Erythroblast (primary cell): ENCODE measurements around the gene SLC12A5.

Experiments used
- DNase-seq, 2 experiments: peaks; one replicate each; lab custom pipeline; 2025; lab: John Stamatoyannopoulos, UW
- GATA1 ChIP-seq: IDR thresholded peaks from 2 replicates; pipeline ENCODE4 v1.6.1; 2011; ENCODE audit warnings: low read depth, mild to moderate bottlenecking, control low read depth, low read length, moderate library complexity
- POLR2A ChIP-seq: IDR thresholded peaks from 2 replicates; pipeline ENCODE4 v1.6.1; 2011; ENCODE audit warnings: mild to moderate bottlenecking, low read length

SLC12A5 gene

DNA sequence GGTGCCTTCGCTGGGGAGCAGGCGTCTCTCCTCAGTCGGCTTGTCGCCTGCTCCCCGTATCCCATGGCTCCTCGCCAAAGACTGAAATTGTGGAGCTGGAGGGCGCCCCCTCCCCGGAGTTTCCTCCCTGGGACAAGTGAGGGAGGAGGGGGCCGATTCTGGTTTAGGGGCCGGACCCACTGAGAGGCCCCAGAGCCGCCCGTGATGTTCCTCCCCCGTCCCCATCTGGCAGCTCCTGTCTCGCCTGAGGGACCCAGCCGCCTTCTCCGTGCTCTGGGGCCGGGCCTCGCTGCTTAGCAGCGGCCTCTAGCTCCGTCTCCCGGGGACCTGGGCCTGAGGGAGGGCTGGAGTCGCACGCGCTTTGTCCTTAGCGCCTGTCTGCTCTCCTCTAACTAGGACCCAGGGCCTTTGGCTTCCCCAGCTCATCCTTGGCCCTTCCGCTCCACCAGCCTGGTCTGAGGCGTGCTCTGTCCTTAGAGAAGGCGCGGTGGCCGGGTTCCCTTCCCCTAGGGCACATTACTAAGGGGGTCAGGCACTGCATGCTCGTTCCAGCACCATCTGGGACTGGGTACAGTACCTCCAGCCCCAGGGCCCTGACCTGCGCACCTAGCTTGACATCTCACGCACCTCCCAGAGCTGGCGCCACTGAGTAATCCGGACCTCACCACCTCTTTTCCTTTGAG lies 29.7 kb downstream of the SLC12A5 start:
- DNase-seq: no peak

DNA sequence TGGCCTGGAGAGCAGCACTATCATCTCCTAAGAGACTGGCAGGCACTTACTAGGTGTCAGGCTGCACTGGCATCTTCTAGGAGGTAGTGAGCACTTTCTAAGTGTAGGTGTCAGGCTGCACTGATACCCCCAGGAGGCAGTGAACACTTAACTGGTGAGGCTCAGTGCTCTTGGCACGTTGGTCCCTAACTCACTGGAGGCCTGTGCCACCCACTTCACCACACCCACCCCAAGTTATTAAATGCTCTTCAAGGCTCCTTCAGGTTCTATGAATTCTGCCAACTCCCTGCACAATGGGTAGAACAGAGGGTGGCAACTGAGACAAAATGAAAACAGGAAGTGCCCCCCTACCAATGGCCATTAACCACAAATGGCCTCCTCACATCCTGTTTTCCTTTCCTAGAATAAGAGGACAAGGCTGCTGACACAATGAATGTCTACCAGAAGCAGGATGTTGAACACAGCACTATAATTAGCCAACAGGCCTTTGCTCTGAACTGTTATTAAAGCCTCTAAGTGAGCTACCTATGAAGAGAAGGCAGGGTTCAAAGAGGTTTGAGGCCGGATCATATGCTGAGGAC lies 31.4 kb downstream of the SLC12A5 start:
- no peak for TF ChIP-seq POLR2A
- no peak for TF ChIP-seq GATA1
- DNase-seq: no peak

More for the DNA sequence above, 29.7 kb downstream of the SLC12A5 start:
- TF ChIP-seq GATA1 (no peak), POLR2A (no peak)

DNA sequence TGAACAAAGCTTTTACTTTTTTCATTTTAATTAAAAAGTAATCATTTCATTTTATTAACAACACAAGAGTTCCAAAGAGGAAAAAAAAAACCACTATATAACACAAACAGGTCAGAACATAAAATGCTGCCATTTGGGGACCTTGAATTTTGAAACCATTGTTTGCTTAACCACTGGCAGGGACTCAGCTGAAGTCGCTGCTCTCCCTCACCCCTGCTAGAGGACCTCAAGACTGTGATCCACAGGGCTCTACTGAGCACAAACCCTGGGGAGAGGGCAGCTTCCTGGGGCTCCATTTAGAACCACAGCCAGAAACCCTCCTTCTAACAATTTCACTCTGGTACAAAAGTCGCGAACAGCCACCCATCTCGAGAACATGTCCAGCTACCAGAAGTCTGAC lies 32.0 kb downstream of the SLC12A5 start:
- TF ChIP-seq POLR2A (no peak), GATA1 (no peak)
- no peak for DNase-seq

DNA sequence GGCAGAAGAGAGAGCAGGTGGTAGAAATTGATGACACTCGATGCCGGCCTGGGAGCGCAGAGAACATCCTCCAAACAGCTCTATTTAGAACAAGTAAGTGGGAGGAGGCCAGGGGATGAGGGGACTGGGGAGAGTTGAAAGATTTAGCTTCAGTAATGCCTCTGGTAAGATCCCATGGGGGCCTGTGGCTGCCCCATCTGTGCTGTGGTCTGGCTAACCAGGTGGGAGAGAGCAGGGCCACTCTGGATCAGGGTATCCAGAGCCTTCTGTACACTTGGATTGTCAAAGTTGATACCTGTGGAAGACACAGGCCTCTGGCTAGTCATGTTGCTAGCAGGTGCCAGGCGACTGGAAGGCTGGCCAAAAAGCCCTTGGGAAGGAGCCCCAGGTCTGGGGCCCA lies 33.1 kb downstream of the SLC12A5 start:
- no peak for DNase-seq
- TF ChIP-seq GATA1 (no peak), POLR2A (no peak)

DNA sequence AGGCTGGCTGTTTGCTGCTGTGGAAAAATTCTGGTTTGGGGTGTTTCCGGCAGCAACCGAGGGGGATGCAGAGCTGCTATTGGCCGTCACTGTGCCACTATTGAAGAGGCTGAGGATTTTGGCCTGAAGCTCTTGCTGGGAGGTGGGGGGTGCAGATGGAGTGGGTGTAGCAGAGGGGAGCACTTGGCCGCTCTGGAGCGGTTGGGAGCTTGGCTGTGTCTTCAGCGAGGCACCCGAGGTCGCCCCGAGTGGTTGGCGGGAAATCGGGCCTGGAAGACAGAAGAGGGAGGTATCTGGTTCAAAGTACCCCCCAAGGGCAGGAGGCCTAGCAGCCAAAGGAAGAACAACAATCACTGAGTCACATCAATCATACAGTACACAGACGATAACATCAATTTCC lies 33.6 kb downstream of the SLC12A5 start:
- TF ChIP-seq GATA1 (no peak), POLR2A (no peak)
- DNase-seq: no peak

DNA sequence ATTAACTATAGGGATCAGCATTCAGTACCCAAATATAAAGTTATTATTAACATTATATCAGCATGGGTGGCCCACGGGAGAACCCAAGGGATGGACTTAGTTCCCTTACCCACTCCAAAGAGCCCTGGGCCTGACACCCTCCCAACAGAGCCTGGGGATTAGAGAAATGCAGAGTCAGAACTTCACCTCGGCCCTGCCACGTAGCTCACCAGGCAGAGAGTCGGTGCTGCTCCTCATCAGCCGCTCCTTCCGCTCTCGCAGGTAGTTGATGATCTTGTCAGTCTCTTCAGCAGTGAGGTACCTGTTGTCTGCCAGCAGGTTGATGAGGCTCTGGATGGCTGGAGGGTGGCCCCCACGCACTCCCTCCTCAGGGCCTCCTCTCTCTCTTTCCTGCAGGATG lies 34.1 kb downstream of the SLC12A5 start:
- TF ChIP-seq POLR2A (no peak), GATA1 (no peak)

DNA sequence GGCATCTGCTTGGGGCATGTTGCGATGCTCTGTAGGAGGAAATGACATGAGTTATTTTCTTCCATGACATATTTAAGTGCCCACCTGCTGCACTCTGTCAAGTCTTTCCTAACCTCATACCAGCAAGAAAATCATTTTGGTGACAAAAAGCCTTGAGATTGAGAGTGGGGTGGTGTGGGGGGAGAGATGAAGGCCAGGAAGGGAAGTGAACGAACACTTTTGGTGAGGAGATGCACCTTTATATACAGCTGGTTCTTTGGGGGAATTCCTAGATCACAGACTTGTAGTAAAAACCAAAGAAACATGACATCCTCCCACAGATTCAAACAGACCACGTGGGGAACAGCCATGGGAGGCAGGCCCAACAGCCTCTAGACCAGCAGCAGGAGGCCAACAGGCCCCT lies 34.6 kb downstream of the SLC12A5 start:
- DNase-seq: no peak
- TF ChIP-seq POLR2A (no peak), GATA1 (no peak)

More for the DNA sequence above, 34.1 kb downstream of the SLC12A5 start:
- no peak for DNase-seq

DNA sequence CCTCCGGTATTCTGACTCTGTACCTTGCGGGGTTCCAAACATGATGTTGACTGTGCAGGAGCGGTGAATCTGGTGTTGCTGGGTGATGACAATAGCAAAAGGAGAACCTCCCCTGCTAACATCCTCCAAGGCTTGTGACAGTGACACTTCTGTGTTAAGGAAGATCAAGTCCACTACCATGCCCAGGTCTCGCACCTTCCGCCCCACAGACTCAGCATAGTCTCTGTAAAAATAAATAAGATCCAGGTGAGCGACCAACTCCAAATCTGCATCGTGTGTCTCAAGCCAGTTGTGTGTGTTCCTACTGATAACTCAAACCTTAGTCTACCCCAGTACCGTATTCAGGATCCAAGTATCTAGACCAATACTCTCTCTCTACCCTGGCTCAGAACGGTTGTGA lies 36.0 kb downstream of the SLC12A5 start:
- no peak for TF ChIP-seq POLR2A
- no peak for TF ChIP-seq GATA1
- no peak for DNase-seq

DNA sequence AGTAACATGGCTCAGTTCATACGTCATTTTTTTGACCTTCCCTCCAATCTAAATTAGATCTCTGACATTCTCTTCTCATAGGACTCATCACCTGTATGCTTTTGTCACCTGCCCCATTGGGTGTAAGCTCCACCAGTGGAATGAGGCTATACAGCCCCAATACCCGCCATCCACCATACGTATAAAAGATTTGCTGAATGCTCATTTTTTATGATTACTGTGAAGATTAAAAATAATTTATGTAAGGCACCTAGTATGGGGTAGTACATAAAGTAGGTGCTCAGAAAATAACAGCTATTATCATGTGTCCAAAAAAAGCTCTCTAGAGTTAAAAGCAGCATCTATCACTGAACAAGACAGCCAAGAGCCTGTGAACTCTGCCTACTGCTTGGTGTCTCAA lies 36.7 kb downstream of the SLC12A5 start:
- TF ChIP-seq POLR2A: no peak
- TF ChIP-seq GATA1: no peak
- no peak for DNase-seq

DNA sequence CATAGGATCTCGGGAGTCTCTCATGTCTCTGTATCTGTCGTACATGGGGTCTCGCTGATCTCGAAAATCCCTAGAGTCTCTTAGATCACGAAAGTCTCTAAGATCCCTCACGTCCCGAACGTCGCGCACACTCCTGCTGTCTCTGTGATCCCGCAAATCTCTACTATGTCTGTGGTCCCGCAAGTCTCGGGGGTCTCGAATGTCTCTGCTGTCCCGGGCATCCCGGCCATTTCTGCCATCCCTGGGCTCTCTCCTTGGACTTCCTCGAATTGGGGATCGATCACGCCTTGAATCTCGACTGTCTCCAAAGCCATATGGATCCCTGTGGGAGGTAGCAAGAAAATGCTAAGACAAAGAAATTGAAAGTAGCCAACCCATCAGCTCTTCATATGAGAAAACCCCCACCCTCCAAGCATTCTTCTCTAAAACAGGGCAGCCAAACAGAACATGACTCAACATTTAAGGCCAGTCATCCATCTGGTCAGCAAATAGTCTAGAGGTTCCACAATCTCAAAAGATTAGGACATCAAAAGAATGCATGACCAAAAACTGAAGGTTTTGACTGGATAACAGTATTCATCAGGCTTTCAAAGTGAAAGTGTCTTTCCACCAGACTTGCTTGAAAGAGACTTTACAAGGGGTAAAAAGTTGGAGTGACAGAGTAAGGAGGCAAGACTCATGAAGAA lies 41.3 kb downstream of the SLC12A5 start:
- TF ChIP-seq POLR2A: no peak
- TF ChIP-seq GATA1: no peak

DNA sequence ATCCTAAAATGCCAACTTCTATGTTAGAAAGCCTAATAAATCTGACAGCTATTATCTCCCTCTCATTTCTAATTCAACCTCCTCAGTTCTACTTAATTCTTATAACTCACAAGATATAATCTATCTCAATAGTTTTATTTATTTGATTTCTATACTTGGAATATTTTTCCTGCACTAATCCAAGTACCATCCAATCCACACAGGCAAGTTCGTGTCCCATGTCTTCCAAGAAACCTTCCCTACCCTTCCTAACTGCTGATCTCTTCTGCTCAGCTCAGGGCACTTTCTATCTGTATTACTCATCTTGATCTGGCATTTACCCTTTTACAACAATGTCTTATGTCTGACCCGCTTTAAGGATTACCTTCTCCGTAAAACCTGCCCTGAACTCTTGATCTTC lies 42.6 kb downstream of the SLC12A5 start:
- no peak for TF ChIP-seq POLR2A
- TF ChIP-seq GATA1: no peak
- DNase-seq: no peak

More for the DNA sequence above, 41.3 kb downstream of the SLC12A5 start:
- no peak for DNase-seq

DNA sequence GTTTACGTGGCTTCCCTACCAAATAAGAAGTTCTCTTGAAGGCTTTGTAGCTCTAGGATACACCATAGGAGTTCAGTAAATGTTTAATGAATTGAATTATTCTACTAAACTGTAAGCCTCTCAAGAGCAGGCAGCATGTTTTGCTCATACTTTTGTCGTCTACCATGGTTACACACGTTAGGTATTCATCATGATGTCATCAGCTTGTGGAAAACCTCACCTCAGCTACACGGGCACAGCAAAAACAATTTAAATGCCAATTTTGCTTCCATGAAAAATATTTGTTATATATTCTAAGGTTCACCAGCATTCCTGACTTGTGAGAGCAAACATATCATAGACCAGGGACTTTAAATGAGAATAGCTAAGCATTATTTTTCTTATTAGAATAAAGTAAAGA lies 44.0 kb downstream of the SLC12A5 start:
- no peak for TF ChIP-seq GATA1
- TF ChIP-seq POLR2A: no peak
- no peak for DNase-seq

DNA sequence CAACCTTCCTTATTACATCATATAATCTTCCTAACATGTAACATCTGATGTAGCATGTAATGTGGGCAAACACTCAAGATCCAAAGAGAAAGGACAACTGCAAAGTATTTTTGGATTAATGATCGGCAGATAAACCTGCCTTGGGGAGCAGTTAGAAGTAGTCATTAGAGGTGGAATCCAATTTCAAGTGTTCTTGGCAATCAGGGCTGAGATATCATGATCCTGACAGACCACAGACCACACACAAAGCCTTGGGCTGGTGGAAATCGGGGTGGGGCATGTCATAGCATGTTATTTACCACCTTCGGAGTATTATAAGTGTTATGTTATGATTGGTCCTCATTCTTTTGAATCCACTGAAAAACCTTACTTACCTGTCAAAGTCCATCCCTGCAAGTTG lies 44.4 kb downstream of the SLC12A5 start:
- no peak for DNase-seq
- TF ChIP-seq POLR2A (no peak), GATA1 (no peak)

DNA sequence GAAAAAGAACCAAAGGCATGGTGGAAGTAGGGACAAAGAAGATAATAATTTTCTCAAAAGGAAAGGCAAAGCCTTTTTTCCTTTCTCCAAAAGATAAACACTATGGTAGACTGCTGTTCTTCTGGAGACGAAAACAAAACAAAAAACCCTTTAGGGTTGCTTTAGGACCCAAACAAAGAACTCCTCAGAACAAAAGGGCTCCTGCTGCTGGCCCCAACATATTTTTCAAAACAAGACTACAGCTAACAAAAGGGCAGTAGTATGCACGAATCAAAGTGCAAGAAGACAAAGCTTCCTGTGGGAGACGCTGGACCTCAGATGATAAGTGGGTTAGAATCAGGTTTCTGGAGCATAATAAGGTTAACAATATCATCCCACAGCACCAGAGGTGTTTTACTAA lies 45.0 kb downstream of the SLC12A5 start:
- no peak for DNase-seq
- TF ChIP-seq GATA1 (no peak), POLR2A (no peak)

DNA sequence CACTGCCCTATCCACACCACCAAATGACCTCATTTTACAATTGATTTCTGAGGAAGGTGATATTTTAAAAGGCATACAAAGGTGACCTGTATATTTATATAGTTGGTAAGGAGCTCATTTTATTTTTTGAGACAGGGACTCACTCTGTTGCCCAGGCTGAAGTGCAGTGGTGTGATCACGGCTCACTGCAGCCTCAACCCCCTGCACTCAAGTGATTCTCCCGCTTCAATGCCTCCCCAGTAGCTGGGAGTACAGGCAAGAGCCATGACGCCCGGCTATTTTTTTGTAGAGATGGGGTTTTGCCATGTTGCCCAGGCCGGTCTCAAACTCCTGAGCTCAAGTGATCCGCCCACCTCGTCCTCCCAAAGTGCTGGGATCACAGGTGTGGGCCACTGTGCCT lies 47.8 kb downstream of the SLC12A5 start:
- TF ChIP-seq POLR2A (no peak), GATA1 (no peak)
- DNase-seq: no peak
